DMS114 treated with DMSO at 0.1 percent for 48 hours (cell line): ENCODE measurements around the gene STK32A.

Source experiments
- DNase-seq: peaks from one replicate; lab custom pipeline; 2025; ENCODE audit not compliant: unreplicated experiment; lab: John Stamatoyannopoulos, UW

The STK32A gene

DNA sequence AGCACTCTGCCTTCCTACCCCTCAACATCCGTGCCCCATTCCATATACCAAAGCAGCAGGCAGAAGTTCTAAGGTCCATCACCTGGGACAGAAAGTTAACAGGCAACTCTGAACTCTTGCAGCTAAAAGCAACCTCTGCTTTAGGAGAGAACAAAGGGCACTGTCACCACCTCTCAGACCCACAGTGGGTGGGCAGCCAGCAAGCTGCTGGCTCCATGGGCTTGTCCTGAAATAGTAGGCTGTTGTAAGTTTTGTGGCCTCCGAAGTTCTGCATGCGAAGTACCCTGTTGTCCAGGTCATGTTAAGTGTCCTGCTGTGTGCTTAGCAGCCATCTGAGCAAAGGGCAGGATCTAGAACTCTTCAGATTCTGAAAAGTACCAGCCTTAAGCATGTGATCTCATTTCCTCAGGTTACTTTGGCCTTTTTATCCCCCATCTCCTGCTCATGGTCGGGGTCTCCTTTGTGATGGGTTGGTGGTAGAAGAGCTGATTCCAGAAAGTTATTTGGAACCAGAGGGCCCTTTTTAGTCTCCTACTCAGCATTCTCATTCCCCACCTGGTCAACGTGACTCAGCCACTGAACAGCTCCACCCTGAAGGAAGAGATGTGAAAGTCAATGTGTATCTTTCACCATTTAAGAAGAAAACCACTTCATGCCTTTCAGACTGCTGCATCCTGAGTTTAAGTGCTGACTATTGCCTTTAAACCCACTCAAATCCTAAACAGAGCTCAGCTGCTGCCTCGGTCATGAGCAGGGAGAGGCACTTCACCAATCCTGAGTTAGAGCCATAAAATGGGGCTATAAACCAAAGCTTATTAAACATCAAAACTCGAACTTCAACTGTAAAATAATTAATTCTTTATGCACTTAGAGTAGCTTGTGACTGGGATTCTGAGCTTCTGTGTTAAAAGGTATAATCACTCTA, 153.6 kb downstream of the STK32A start:
- no peak for DNase-seq

GRCh38 chr5:147390654-147391225, 155.9 kb downstream of the STK32A start:
- no peak for DNase-seq

DNA sequence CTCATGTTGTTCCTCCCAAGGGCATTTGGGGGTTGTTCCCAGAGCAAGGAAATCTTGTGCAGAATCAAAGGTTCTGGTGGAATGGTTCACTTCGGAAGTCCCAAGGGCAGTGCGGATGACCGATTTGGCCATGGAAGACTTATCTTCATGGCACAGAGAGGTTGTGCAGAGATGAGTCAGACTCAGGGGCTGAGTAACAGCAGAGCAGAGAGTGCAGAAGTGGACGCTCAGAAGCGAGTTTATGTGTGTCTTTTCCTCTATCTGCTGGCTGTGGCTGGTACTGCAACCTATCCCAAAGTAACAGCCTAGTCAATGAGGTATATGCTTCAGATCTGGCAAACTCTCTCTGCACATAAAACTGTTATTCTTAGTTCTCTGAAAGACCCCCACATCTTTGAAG, 157.0 kb downstream of the STK32A start:
- DNase-seq, result peak; percentile 9

DNA sequence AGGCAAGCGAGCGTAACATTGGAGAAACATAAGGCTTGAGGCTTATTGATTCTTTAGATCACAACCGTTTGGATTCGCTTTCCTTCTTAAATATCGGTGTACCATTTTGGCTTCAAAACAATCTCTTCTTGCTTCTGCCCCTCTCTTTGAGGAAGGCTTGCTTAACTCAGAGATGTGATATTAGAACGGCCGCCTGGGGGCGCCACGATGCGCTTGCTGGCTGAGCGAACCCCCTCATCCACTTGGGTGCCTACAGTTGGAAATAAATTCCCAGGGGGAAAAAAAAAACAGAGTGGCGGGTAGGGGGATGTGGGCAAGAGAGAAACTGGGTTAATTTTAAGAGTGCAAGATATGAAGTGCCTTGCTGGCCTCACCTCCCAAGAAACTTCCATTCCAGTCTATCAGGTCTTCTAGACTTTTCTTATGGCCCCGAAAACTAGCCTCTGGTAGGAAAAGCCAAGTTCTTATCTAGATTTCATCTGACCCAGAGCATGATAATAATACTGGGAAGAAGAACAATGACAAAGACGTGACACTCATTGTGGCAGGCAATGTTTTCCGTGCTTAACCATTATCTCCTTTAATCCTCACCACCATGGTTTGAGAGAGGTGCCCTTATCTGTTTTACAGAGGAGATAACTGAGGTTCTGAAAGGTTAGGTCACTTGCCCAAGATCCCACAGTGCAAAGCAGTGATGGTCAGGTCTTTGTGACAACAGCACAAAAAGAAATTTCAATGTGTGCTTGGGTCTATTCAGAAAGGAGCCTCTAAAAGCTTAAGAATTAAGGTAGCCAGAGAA, 159.2 kb downstream of the STK32A start:
- DNase-seq, result no peak

DNA sequence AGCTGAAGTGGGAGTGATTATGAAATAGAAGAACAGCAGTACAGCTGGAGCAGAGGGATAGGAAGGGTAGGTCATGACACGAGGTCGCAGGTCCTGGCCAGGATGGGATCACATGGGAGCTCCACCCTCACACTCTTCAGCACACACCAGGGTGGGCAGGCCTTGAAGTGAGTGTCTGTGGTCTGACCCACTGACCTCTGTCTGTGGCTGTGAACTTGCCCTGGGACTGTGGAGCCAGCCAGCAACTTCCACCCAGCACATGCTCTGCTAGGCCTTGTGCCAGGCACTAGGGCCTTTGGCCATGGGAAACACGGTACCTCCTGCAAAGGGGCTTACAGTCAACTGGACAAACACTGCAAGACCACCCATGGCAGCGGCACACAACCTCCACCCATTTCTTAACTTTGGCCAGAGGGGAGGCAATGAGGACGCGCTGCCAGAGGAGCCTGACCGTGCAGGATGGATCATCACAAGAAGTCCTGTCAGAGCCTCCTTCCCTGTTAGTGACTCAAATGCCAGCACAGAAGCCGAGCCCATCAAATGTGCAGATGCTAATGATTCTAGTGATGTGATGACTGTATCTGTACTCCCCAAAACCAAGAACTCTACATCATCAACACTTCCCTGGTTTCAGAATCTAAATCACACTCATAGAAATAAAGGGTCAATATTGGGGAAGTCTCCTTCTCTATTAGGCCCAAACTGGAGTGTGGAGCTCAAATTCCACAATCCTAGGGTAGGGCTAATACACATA, 161.4 kb downstream of the STK32A start:
- DNase-seq, result no peak

- DNase-seq, result no peak
Measured at GRCh38 chr5:147397616-147398015, 162.8 kb downstream of the STK32A start.

- DNase-seq, result no peak
Measured at GRCh38 chr5:147398860-147399259, 164.0 kb downstream of the STK32A start.

DNA sequence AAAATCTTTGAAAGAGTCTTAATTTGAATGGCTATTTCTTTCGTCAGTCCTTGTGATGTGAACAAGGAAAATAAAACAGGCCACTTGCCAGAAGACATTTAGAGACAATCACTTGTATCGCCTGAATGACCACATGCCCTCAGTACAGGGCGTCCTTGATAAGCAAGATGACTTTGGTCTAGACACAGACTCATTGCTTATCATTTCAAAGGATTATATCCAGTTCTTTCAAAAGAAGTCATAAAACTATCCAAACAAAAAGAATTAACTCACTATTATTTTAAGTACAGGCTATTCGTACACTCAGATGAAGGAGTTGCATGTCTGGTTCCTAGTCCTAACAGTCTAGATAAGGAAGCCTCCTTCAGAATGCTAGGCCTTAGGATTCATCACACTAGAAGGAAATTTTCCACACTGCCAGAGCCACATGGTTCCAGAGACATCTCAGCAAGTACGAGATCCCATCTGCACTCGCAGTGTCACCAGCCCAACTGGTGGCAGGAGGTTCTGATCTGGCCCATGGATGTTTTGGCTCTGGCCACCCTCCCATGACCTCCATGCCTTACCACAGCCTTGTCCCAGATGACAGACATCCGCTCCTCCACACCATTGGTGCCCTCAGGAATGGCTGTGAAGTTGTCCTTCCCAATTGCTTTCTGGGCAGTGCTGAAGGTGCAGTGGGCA, 165.4 kb downstream of the STK32A start:
- DNase-seq, result no peak

GRCh38 chr5:147400881-147401280, 166.1 kb downstream of the STK32A start:
- DNase-seq, result no peak

DNA sequence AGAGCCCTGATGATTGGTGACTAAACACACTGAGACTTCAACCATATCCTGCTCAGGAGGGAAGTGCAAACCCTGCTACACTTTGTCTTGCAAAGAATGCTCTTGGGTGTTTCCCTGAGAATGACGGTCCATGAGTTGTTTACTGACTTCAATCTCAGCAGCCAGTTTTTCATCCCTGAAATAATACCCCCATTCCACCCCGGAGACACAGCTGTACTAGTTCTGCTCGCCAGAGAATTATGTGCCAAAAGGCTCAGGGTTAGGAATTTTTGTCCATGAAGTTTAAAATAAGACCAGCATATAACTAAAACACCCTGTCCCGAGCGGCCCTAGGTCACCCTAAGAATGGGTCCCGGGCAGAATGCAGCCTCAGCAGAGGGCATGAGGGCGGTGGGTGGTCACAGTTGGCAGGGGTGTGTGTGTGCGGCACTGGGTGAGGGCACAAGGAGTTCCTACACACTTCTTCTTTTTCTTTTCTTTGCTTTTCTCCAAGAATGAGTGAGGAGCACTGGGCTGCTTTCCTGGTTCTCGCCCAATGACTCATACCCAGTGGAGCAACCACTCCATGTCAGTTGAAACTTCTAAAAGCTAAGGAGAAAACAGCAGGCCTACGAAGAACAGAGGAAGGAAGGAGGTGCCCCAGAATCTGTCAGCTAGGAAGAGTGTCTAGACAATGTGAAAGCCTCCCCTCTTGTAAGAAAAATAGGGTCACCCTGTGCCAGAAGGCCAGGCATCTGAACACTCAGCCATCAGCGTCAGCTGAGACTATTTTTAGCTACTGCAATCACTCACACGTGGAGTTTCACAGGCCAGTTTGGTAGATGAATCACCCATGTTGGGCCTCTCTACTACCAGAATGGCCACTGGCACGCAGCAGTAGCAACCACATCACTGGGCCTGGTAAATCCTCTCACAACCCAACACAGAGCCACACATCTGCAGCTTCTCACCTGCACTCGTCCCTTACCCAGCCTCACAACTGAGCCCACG, 169.1 kb downstream of the STK32A start:
- no peak for DNase-seq

GRCh38 chr5:147404706-147405105, 169.9 kb downstream of the STK32A start:
- no peak for DNase-seq

- DNase-seq, result no peak
Measured at GRCh38 chr5:147406636-147407035, 171.8 kb downstream of the STK32A start.

- no peak for DNase-seq
Measured at GRCh38 chr5:147407094-147407681, 172.4 kb downstream of the STK32A start.

DNA sequence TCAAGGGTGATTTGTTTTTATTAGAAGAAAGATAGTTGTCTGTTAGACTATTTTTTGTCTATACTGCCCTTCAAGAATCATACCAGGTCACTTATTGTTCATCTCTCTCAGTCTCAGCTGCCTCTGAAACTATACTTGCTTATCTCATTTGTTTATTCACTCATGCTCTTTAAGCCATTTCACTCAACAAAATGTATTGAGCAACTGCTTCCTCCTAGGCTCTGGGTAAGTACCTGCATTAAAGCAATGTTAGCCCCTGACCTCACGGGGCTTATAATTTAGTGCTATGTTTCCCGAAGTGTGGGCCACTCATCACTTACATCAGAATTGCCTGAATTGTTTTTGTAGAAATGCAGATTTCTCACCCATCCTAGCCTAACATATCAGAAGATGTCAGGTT, 174.2 kb downstream of the STK32A start:
- no peak for DNase-seq

DNA sequence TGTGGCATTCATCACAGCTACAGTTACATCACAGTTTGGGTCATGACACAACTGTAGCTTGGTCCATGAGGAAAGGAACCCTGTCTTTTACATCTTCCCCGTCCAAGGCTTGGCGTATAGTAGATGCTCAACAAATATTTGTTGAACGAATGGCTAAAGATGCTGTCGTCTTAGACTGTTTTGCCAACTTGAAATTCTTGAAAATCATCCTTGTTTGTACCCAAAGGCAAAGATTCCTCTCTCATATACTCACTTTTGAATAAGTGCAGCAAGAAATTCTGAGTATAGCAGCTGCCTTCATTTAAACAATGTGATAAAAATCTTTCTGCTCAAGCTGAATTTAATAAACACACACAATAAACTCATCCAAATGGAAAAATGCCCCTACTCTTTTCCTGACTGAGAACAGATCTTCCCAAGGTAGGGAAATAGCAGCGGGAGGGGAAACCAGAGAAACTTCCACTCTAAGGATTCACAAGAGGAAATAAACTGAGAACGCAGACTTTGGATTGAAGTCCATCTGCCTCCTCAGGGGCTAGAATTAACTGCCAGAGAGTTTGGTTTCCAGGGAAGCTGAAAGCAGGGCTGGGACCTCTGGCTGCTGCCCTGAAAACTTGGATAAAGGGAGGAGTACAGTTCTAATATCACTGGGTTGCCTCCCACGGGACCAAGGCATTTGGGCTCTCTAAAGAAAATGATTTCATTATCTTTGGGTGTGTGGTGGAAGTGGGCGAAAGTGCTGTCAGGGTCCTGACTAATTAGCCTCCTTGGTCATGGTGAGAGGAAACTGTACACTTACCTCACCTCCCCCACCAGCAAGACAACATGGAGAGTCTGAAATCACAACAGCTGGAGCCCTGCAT, 175.9 kb downstream of the STK32A start:
- DNase-seq, result no peak

- DNase-seq, result no peak
Measured at GRCh38 chr5:147411359-147412319, 176.8 kb downstream of the STK32A start.

DNA sequence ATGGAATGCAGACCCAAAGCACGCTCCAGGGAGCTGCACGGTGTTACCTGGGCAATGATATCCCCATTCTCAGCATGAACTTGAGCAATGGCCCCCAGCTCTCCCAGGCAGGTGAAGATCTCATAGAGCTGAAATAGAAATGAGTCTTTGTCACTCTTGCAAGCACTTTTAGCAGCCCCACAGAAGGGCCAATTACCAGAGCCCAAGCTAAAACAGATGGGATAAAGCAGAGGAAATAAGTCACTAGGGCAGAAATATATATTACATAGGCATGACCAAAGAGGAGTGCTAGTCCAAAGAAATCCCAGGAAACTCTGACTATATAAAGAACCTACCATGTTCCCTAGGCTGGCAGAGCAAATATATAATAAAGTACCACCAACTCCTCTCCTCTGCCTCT, 177.7 kb downstream of the STK32A start:
- no peak for DNase-seq
